Ovary (tissue), 9 donors: ENCODE measurements around the gene UMAD1. TPM values are rescaled to one million over a fixed set of nuclear protein-coding genes. Genes with fewer than 3 reads are reported as not detected.

ENCODE experiments used
- DNase-seq, 5 donors: peaks; one replicate each; pipeline ENCODE4 v3.0.0-alpha.2; 2019 to 2020
- H3K27ac ChIP-seq, 2 donors: fragments of 200-600 bp; one replicate each; pipeline versions ENCODE4 v1.5.1 to v1.8.0; 2019 to 2022
- H3K27me3 ChIP-seq: fragments of 200-600 bp; one replicate; pipeline ENCODE4 v1.8.0; 2022
- H3K36me3 ChIP-seq: fragments of 200-600 bp; sonication (generic); one replicate; pipeline ENCODE4 v1.5.1; 2019
- H3K4me1 ChIP-seq: one replicate; pipeline ENCODE4 v1.8.1; 2013; ENCODE audit warnings: mild to moderate bottlenecking, moderate library complexity; ENCODE audit not compliant: insufficient read depth
- H3K4me3 ChIP-seq: fragments of 200-600 bp; sonication (generic); one replicate; pipeline ENCODE4 v1.5.1; 2017
- H3K9me3 ChIP-seq, 2 donors: fragments of 200-600 bp in 1 of 2; sonication (generic) in 1 of 2; one replicate each; pipeline versions ENCODE4 v1.5.1 to v1.8.1; 2013 to 2019; ENCODE audit warnings: mild to moderate bottlenecking in 1 of 2, moderate library complexity in 1 of 2
- CTCF ChIP-seq, 3 donors: fragments of 450-650 bp in 2 of 3; fragments of 200-600 bp in 1 of 3; IDR thresholded peaks; one replicate each; pipeline versions ENCODE4 v1.5.1 to v1.8.0; 2016 to 2022; ENCODE audit warnings: antibody characterized with exemption in 3 of 3, mild to moderate bottlenecking in 1 of 3
- EP300 ChIP-seq: sonication (generic); formaldehyde crosslinking; IDR thresholded peaks from one replicate; pipeline ENCODE4 v1.6.1; 2017; ENCODE audit warnings: antibody characterized with exemption
- POLR2A ChIP-seq: fragments of 450-650 bp; IDR thresholded peaks from one replicate; pipeline ENCODE4 v1.6.1; 2017; ENCODE audit warnings: antibody characterized with exemption, mild to moderate bottlenecking, moderate library complexity
- WGBS, 3 donors: extraction: QIAGEN DNeasy Blood & Tissue Kit in 1 of 3; methylation state at CpG; one replicate each; pipeline versions ENCODE4 v1.1.5 to v1.1.7; 2013 to 2017; 5-methylcytosine and 5-hydroxymethylcytosine counted together
- intact Hi-C, 4 donors: fragments of 100-400 bp; cut with DNase I; formaldehyde crosslinking; loops; one replicate each; pipeline versions ENCODE4 v1.11.0 to v1.15.1; 2022 to 2023
- polyA plus RNA-seq, 2 donors: library from polyadenylated mRNA; stranded (reverse); fragments of 200-250 nt in 1 of 2; fragments of 350-450 nt in 1 of 2; fragmentation: Illumina TruSeq in 1 of 2; extraction: RNeasy Lipid Tissue Mini Kit (QIAGEN cat#74804) in 1 of 2; gene quantifications; one replicate each; pipeline ENCODE4 v1.2.3, GENCODE V29; 2013 to 2014
- total RNA-seq, 7 donors: library from RNA; depleted of rRNA in 2 of 7; stranded (reverse); fragments of >200 nt in 2 of 7; fragmentation: NEBNext Ultra II Directional in 3 of 7; extraction: Animal tissue kit (Norgen Biotek cat#: 25700) in 3 of 7; gene quantifications; one replicate each; pipeline versions ENCODE4 v1.1.0 to v1.2.4, GENCODE V29; 2016 to 2023
- donor health status: DM: no; HTN: no; CAD: no; lungs with moderate emphysema.
- donor health status: DM: no; HTN: no; CAD: no.
- donor health status: Bipolar disorder and iron deficiency.
- donor health status: DM: yes; HTN: yes; CAD: no.
- donor health status: DM: no; HTN: no; CAD: no.
- donor health status: DM: yes; HTN: yes; CAD: no.

The UMAD1 gene
- total and polyA plus RNA-seq, 9 donors: 10.4 to 19.1 (median 16.2) TPM

- H3K27ac ChIP-seq: no peak overlapping the region
- TF ChIP-seq CTCF (IDR thresholded peaks at IDR 0.05): no peak
- TF ChIP-seq EP300: no peak
- no peak for TF ChIP-seq POLR2A
- H3K36me3 ChIP-seq: no peaks in the 10 kb centered on the region
- intact Hi-C loops: no loop called here
- no peak overlapping the region for H3K4me3 ChIP-seq
- DNase-seq: no peak
- no peaks in the 10 kb centered on the region for H3K27me3 ChIP-seq
- H3K9me3 ChIP-seq: no peaks in the 10 kb centered on the region
- 64 to 70% (median 69%) methylated on average over 2 of the region's 2 CpGs for WGBS, 3 donors
- no peaks in the 10 kb centered on the region for H3K4me1 ChIP-seq
These were observed 31.2 kb upstream of the UMAD1 start for GRCh38 chr7:7609330-7609729.

GRCh38 chr7:7612519-7612918 is 28.0 kb upstream of the UMAD1 start:
- H3K9me3 ChIP-seq: no peaks in the 10 kb centered on the region
- DNase-seq: no peak
- intact Hi-C loops: no loop called here
- WGBS, 3 donors: 80 to 89% (median 88%) methylated on average over 1 of the region's 1 CpG
- no peaks in the 10 kb centered on the region for H3K36me3 ChIP-seq
- no peak overlapping the region for H3K4me3 ChIP-seq
- TF ChIP-seq POLR2A (no peak), CTCF (IDR thresholded peaks at IDR 0.05) (no peak)
- H3K27ac ChIP-seq: no peak overlapping the region
- H3K27me3 ChIP-seq: no peaks in the 10 kb centered on the region
- H3K4me1 ChIP-seq: no peaks in the 10 kb centered on the region

GRCh38 chr7:7613210-7613609 is 27.3 kb upstream of the UMAD1 start:
- intact Hi-C loops: no loop called here
- H3K4me3 ChIP-seq: no peak overlapping the region
- no peaks in the 10 kb centered on the region for H3K4me1 ChIP-seq
- DNase-seq: no peak
- no peaks in the 10 kb centered on the region for H3K9me3 ChIP-seq
- 84 to 91% (median 89%) methylated on average over 1 of the region's 1 CpG for WGBS, 3 donors
- no peaks in the 10 kb centered on the region for H3K36me3 ChIP-seq
- H3K27me3 ChIP-seq: no peaks in the 10 kb centered on the region
- no peak overlapping the region for H3K27ac ChIP-seq
- TF ChIP-seq EP300 (no peak), POLR2A (no peak), CTCF (IDR thresholded peaks at IDR 0.05) (no peak)

GRCh38 chr7:7614018-7614741 is 26.4 kb upstream of the UMAD1 start:
- H3K27me3 ChIP-seq: no peaks in the 10 kb centered on the region
- no peaks in the 10 kb centered on the region for H3K36me3 ChIP-seq
- 60 to 69% (median 64%) methylated on average over 4 of the region's 4 CpGs for WGBS, 3 donors
- H3K27ac ChIP-seq: no peak overlapping the region
- no peak overlapping the region for H3K4me3 ChIP-seq
- no peaks in the 10 kb centered on the region for H3K4me1 ChIP-seq
- intact Hi-C loops: no loop called here
- DNase-seq: no peak
- H3K9me3 ChIP-seq: no peaks in the 10 kb centered on the region
- TF ChIP-seq POLR2A (no peak), EP300 (no peak)

- H3K4me3 ChIP-seq: no peak overlapping the region
- H3K36me3 ChIP-seq: no peaks in the 10 kb centered on the region
- DNase-seq: no peak
- no peak overlapping the region for H3K27ac ChIP-seq
- intact Hi-C loops: no loop called here
- no peak for TF ChIP-seq POLR2A
- WGBS, 3 donors: 54 to 70% (median 61%) methylated on average over 3 of the region's 3 CpGs
- no peaks in the 10 kb centered on the region for H3K27me3 ChIP-seq
- no peaks in the 10 kb centered on the region for H3K4me1 ChIP-seq
- H3K9me3 ChIP-seq: no peaks in the 10 kb centered on the region
These were observed 23.0 kb upstream of the UMAD1 start for GRCh38 chr7:7617550-7617949.
